Astrocyte of the cerebellum (primary cell): ENCODE results near the gene NR2C2AP.

Source experiments
- DNase-seq: peaks from one replicate; pipeline ENCODE4 v3.0.0-alpha.2; 2011; ENCODE audit warnings: low read depth
- H3K4me3 ChIP-seq: 2 replicates; pipeline ENCODE4 v1.5.1; 2011; ENCODE audit warnings: mild to moderate bottlenecking, low read depth, low read length, moderate library complexity
- CTCF ChIP-seq: IDR thresholded peaks from 2 replicates; pipeline ENCODE4 v1.5.1; 2012; ENCODE audit warnings: low read length, low read depth, moderate library complexity, mild to moderate bottlenecking; ENCODE audit errors: missing control alignments
- in situ Hi-C: cut with HindIII; loops from 2 replicates; pipeline ENCODE4 v1.10.0; 2017; ENCODE audit warnings: low sequenced_read_pairs

Gene NR2C2AP

GRCh38 chr19:19165396-19165795, 37.8 kb downstream of the NR2C2AP start:
- DNase-seq, result no peak
- no peak overlapping the region for H3K4me3 ChIP-seq
- in situ Hi-C loops, result no loop called here
- TF ChIP-seq CTCF, result no peak

- DNase-seq, result no peak
- no peak overlapping the region for H3K4me3 ChIP-seq
- in situ Hi-C loops, result no loop called here
- TF ChIP-seq CTCF, result no peak
Measured at GRCh38 chr19:19162495-19162894, 40.7 kb downstream of the NR2C2AP start.

- in situ Hi-C loops, result no loop called here
- no peak overlapping the region for H3K4me3 ChIP-seq
- TF ChIP-seq CTCF, result no peak
- no peak for DNase-seq
Measured at GRCh38 chr19:19160461-19161035, 42.7 kb downstream of the NR2C2AP start.

- TF ChIP-seq CTCF, result no peak
- in situ Hi-C loops, result no loop called here
- H3K4me3 ChIP-seq, result no peak overlapping the region
- DNase-seq, result no peak
Measured at GRCh38 chr19:19159534-19159933, 43.7 kb downstream of the NR2C2AP start.

GRCh38 chr19:19157808-19158207, 45.4 kb downstream of the NR2C2AP start:
- no peak for TF ChIP-seq CTCF
- no peak for DNase-seq
- in situ Hi-C loops, result no loop called here
- H3K4me3 ChIP-seq, result no peak overlapping the region

GRCh38 chr19:19155495-19156219, 47.6 kb downstream of the NR2C2AP start:
- in situ Hi-C loops, result no loop called here
- no peak overlapping the region for H3K4me3 ChIP-seq
- no peak for TF ChIP-seq CTCF
- DNase-seq, result no peak
